ENCODE results near the gene STRN.

GRCh38 chr2:36849265-36849664 is 117.1 kb downstream of the STRN start:
- no peak for TF ChIP-seq POLR2AphosphoS5 (IDR thresholded peaks at IDR 0.05)
- TF ChIP-seq POLR2A (IDR thresholded peaks at IDR 0.05) = no peak
- TF ChIP-seq CTCF (IDR thresholded peaks at IDR 0.05) = no peak
- no peak for TF ChIP-seq EP300 (IDR thresholded peaks at IDR 0.05)

Data from upper lobe of left lung (tissue), 4 donors.